ENCODE results near the gene DNAJC5G.

- TF ChIP-seq ZNF316 (IDR thresholded peaks at IDR 0.05) (no peak), SAP30 (IDR thresholded peaks at IDR 0.05; ENCODE audit: borderline replicate concordance, insufficient read depth, low read depth, low read length, poor library complexity, severe bottlenecking) (no peak), POLR2A (conservative IDR thresholded peaks at IDR 0.05) (no peak), TARDBP (IDR thresholded peaks at IDR 0.05) (no peak), CHD2 (IDR thresholded peaks at IDR 0.05; ENCODE audit: low read depth, low read length) (no peak), ZNF146 (CRISPR knock-in tag; IDR thresholded peaks at IDR 0.05; ENCODE audit: unreplicated experiment) (no peak), CTCF (IDR thresholded peaks at IDR 0.05 in 2 of 3, conservative IDR thresholded peaks at IDR 0.05 in 1 of 3; ENCODE audit: insufficient read depth in 2 of 3, low read depth in 1 of 3, low read length in 3 of 3) (no peak), MYC (IDR thresholded peaks at IDR 0.05; ENCODE audit: low read depth, low read length) (no peak), MYC (CRISPR knock-in tag; IDR thresholded peaks at IDR 0.05; ENCODE audit: borderline replicate concordance, low read depth) (no peak)
Measured at GRCh38 chr2:27284996-27285395, 9.8 kb downstream of the DNAJC5G start.

Data from K562 (cell line).